ENCODE measurements around the gene RAD51B.
A peak's percentile ranks its signal among the peaks of the same experiment; 100 is the strongest.

RAD51B gene

DNA sequence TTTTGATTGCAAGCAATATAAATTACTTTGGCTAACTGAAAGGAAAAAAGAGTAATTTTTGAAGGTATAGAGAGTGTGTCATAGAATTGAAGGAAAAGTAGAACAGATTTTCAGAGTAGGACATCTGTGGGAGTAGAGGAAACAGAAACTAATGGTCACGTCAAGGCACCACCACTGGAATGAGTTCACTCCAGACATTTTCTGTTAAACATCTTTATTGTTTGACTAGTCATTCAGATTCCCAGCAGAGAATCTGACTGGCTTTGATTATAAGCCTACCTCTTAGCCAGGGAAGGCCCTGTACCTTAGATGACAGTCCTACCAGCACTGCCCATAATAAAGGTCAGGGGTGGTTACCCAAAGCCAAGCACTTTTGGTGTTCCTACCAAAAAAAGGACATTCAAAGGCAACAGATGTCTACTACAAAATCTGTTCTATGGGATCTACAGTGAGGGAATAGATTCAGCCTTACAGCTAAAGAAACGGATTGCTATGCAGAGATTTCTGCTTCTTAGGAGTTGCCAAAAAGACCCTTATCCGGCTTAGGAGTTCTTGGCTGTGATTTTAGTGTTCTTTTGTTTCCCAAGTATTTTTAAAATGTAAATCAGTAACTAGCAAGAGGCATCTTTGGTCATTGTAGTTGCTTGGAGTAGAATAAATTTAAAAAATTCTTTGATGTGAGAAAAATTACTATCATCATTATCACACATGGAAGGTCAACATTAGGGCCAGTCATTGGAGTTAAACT, 410.8 kb downstream of the RAD51B start:
- no peak for TF ChIP-seq JUND (IDR thresholded peaks at IDR 0.05; ENCODE audit: low read depth)
- in situ Hi-C loops (cut with HindIII; ENCODE audit: low pct_unique_long_range_greater_than_20kb, low sequenced_read_pairs), result no loop called here
- no peak for DNase-seq (ENCODE audit: low read depth in 1 of 2, low spot score in 1 of 2)

DNA sequence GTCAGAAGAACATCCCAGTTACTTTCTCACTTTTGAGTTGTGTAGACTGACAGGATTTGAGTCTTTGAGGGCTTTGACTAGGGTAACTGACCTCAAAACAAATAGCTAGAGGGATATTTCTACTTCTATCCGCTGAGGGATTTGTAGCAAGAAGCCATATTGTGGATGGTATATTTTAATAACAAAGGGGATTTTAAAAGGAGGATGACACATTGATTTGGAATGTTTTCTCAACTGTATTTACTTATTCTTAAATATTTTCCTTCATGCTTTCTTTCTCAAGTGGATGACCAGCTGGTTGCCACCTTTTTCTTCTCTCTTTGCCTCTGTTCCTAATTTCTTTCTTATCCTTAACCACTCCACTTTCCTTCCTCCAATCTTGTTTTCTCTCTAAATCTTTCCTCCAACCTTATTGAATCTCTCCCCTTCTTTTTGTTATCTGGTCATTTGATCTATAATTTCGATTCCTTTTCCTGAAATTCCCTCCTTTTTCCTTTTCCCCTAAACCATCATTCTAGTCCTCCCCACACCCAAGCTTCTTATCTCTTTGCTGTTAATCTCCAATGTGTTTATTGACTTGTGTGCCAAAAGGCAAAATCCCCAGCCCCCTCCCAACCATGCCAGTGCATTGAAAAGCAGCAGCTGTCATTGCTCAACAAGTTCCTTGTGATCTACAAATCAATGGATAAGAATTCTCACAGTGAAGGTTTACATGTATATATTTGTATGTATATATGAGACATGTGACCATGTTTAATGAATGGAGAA, 411.6 kb downstream of the RAD51B start:
- DNase-seq (ENCODE audit: low read depth in 1 of 2, low spot score in 1 of 2), result peak in 1 of 2 experiments; percentile 52
- TF ChIP-seq JUND (IDR thresholded peaks at IDR 0.05; ENCODE audit: low read depth), result no peak
- in situ Hi-C loops (cut with HindIII; ENCODE audit: low pct_unique_long_range_greater_than_20kb, low sequenced_read_pairs), result no loop called here

DNA sequence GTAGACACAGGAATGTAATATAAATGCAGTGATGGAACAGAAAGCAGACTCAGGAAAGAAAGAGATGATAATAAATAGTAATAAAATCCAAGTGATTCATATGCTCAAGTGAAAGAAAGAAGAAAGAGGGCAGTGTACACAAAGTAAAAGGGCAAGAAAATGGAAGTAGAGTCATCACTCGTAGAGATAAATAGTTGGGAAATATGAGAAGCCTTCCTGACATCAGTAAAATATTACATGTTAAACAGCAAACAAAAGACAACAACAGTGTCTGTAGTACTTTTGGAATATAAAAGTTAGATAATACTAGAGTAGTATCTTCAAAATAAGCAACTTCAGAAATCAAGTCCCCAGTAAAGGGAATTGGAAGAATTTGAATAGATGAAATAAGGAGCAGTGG, 412.3 kb downstream of the RAD51B start:
- in situ Hi-C loops (cut with HindIII; ENCODE audit: low pct_unique_long_range_greater_than_20kb, low sequenced_read_pairs), result no loop called here
- DNase-seq (ENCODE audit: low read depth in 1 of 2, low spot score in 1 of 2), result no peak

DNA sequence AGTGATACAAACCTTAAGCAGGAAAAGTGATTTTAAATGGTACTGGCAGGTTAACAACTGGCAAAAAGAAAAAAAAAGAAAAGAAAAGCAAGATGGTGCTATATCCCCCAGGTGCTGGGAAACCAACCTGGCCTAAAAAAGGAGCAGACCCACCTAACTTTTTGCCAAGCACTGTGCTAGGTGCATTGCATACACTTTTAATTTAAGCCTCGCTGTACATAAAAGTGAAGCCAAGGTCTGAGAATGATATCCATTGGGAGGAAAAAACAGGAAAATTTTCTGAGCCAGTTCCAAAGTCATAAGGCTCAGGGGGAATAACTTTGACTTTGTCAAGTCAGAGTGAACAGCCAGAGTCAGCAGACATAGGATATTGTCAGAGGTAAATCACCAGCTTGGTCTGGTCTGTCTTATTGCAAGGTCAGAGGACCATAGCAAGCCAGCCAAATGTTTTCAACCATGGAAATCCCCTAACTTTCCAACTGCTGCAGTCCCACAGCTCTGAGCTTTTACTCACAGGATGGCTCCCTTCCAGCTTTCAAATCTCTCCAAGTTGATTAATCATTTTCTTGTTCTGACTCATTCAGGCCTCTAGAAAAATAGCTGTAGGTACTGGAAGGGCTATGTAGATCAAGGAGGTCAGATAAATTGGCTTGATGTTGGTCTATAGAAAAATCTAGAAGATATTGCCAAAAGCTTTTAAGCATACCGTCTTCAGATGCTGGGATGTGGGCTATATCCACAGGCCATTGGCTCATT, 412.9 kb downstream of the RAD51B start:
- TF ChIP-seq JUND (IDR thresholded peaks at IDR 0.05; ENCODE audit: low read depth), result peak; percentile 17; the same call in 1 of the 2 replicates
- DNase-seq (ENCODE audit: low read depth in 1 of 2, low spot score in 1 of 2), result no peak
- in situ Hi-C loops (cut with HindIII; ENCODE audit: low pct_unique_long_range_greater_than_20kb, low sequenced_read_pairs), result no loop called here

More for the DNA sequence above, 412.3 kb downstream of the RAD51B start:
- TF ChIP-seq JUND (IDR thresholded peaks at IDR 0.05; ENCODE audit: low read depth), result no peak

DNA sequence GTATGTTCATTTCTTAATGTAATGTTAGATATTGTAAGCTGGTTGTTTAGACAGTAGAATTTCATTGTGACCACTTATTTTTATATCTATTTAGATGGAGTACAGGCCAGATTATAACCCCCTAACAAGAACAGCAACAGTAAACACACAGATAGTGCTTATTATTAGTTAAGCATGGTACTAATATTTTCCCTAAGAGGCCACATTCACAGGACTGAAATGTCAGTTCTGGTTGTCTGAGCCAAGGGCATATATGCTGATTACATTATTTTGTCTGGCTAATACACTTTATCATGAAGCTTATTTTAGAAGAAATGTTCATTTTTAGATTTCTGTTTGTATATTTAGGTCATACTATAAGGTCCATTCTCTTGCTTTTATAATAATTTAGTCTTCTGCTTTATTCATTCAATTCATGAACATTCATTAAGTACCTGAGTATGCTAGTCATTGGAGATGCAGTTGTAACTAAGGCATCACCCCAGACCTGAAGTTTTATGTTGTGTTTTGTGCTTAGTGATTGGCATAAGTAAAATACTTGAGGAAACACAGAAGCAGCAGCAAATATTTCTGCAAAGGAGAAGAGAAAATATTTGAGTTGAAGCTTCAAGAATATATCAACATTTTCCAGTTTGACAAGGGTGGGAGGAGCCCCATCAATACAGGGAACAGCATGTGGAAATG, 413.7 kb downstream of the RAD51B start:
- in situ Hi-C loops (cut with HindIII; ENCODE audit: low pct_unique_long_range_greater_than_20kb, low sequenced_read_pairs), result no loop called here
- no peak; the same call in 1 of the 2 replicates for TF ChIP-seq JUND (IDR thresholded peaks at IDR 0.05; ENCODE audit: low read depth)
- no peak for DNase-seq (ENCODE audit: low read depth in 1 of 2, low spot score in 1 of 2)

DNA sequence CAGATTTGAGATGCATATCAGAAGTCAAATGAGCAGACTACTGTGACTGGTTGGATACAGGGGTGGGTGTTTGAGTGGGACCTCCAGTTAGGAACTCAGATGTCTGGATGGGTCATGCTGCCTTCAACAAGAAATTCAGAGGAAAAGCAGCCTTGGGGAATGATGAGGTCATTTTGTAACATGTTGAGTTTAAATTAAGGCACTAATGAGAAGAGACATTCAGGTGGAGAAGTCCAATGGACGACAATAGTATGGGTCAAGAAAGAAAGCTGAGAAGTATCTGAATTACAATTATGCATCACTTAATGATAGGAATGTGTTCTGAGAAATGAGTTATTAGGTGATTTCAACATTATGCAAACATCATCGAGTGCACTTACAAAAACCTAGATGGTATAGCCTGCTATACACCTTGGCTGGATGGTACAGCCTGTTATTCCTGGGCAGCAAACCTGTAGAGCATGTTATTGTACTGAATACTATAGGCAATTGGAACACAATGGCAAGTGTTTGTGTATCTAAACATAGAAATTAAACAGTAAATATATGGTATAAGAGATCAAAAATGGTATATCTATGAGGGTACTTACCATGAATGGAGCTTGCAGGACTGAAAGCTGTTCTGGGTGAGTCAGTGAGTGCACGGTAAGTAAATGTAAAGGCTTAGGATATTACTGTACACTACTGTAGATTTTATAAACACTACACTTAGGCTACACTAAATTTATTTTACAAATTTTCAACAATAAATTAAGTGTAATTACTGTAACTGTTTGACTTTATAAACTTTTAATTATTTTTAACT, 414.7 kb downstream of the RAD51B start:
- DNase-seq (ENCODE audit: low read depth in 1 of 2, low spot score in 1 of 2), result peak in 1 of 2 experiments; percentile 66
- in situ Hi-C loops (cut with HindIII; ENCODE audit: low pct_unique_long_range_greater_than_20kb, low sequenced_read_pairs), result no loop called here
- no peak for TF ChIP-seq JUND (IDR thresholded peaks at IDR 0.05; ENCODE audit: low read depth)

DNA sequence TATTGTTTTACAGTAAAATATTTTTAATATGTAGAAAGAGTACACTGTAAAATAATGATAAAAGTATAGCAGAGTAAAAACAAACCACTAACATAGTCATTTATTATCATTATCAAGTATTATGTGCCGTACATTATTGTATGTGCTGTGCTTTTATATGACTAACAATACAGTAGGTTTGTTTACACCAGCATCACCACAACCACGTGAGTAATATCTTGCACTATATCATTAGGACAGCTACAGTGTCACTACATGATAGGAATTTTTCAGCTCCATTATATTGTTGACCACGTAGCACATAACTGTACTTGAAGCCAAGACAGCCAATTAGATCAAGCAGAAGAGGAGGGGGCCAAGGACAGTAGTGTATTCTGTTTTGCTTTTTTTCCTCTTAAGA, 415.4 kb downstream of the RAD51B start:
- TF ChIP-seq JUND (IDR thresholded peaks at IDR 0.05; ENCODE audit: low read depth), result no peak
- in situ Hi-C loops (cut with HindIII; ENCODE audit: low pct_unique_long_range_greater_than_20kb, low sequenced_read_pairs), result no loop called here
- no peak for DNase-seq (ENCODE audit: low read depth in 1 of 2, low spot score in 1 of 2)

DNA sequence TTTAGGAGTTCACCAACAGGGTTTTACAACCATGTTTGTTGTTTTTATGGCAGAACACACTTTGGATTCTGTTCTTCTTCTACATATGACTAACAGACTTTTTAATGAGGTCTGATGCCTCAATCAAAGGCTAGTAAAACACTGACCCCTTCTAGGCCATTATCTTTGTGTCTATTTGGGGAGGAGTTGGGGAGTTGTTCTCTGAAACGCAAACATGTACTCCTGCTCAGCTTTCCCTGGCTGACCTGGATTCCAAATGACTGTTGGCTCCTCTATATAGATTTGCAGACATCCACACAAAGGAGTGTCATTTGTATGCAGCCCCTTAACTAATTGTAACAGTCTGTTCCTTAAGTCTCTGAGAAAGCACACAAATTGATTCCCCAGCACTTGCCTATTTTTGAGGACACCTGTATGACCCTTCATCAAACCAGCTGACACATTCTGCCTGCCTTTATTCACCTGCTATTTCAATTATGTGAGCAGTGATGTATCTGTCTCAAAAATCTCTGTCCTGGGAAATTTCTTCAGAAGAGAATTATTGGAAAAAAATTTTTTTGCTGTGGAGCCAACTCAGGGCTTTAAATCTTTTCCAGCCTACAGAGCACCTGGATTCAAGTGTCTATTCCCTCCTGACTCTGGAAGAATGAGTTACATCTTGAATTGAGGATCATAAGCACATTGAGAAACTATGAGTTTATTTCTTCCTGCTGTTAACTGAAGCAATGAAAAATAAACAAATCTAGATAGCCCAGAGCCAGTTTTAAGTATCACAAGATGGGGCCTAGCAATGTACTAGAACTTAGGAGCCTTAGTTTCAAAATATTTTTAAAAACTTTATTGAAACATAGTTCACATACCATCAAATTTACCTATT, 417.2 kb downstream of the RAD51B start:
- in situ Hi-C loops (cut with HindIII; ENCODE audit: low pct_unique_long_range_greater_than_20kb, low sequenced_read_pairs), result no loop called here
- no peak; the same call in 1 of the 2 replicates for TF ChIP-seq JUND (IDR thresholded peaks at IDR 0.05; ENCODE audit: low read depth)
- no peak for DNase-seq (ENCODE audit: low read depth in 1 of 2, low spot score in 1 of 2)

DNA sequence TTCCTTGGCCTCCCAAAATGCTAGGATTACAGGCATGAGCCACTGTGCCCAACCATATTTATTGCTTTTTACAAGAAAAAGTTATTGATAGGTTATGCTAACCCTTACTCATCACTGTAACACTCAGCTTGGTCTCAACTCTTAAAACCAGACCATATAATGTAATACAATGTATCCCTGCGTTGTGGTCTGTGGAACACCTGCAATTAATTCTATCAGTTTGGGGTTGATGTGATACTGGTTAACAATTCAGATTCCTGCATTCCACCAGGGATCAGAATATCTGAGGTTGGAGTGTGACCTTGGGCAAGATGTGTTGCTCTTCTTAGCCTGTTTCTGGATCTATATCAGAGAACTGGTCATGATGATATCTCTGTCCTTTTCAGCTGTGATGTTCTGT, 419.0 kb downstream of the RAD51B start:
- no peak for TF ChIP-seq JUND (IDR thresholded peaks at IDR 0.05; ENCODE audit: low read depth)
- no peak for DNase-seq (ENCODE audit: low read depth in 1 of 2, low spot score in 1 of 2)
- in situ Hi-C loops (cut with HindIII; ENCODE audit: low pct_unique_long_range_greater_than_20kb, low sequenced_read_pairs), result no loop called here

DNA sequence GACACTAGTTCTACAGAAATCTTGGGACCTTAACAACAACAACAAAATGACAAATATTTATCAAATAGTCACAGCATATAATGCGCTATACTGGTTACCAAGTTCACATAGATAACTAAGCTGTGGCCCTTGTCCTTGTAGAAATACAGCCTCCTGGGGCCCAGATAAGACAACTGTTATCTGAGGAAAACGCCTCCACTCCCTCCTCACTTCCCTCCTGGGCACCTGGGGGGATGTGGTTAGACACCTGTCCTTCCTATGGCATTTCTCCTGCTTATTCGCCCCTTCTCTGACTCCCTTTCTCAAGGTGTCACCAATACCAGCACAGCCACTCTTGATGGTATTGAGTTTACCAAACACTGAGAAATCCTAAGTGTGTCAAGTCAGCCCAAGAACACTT, 419.4 kb downstream of the RAD51B start:
- in situ Hi-C loops (cut with HindIII; ENCODE audit: low pct_unique_long_range_greater_than_20kb, low sequenced_read_pairs), result no loop called here
- DNase-seq (ENCODE audit: low read depth in 1 of 2, low spot score in 1 of 2), result no peak
- TF ChIP-seq JUND (IDR thresholded peaks at IDR 0.05; ENCODE audit: low read depth), result no peak

Data from T47D (cell line).